Measurements from ENCODE around the gene PTPN23. TPM values are rescaled to one million over a fixed set of nuclear protein-coding genes. Genes with fewer than 3 reads are reported as not detected.

PTPN23 gene
- total RNA-seq, 1 donor, result 30.0 TPM

DNA sequence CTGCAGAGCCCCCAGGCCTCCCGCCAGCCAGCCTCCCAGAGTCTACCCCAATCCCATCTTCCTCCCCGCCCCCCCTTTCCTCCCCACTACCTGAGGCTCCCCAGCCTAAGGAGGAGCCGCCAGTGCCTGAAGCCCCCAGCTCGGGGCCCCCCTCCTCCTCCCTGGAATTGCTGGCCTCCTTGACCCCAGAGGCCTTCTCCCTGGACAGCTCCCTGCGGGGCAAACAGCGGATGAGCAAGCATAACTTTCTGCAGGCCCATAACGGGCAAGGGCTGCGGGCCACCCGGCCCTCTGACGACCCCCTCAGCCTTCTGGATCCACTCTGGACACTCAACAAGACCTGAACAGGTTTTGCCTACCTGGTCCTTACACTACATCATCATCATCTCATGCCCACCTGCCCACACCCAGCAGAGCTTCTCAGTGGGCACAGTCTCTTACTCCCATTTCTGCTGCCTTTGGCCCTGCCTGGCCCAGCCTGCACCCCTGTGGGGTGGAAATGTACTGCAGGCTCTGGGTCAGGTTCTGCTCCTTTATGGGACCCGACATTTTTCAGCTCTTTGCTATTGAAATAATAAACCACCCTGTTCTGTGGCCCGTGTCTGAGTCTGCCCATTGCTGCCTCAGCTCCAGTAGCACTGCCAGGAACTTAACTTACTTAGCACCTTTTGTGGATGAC lies 32.2 kb downstream of the PTPN23 start:
- no peaks in the 10 kb centered on the region for H3K4me1 ChIP-seq (ENCODE audit: insufficient read depth, low read length)
- peaks cover 7% of the 10 kb centered on the region for H4K20me1 ChIP-seq (ENCODE audit: insufficient read depth, low read length)
- no peaks in the 10 kb centered on the region for H3K27me3 ChIP-seq (ENCODE audit: insufficient read depth, low read length)
- H3K36me3 ChIP-seq (ENCODE audit: insufficient read depth, low read length), result peaks cover 46% of the 10 kb centered on the region
- H2AFZ ChIP-seq (ENCODE audit: low read length), result no peak overlapping the region
- DNase-seq (ENCODE audit: insufficient read length, low spot score, missing footprints), result peak; percentile 81
- H3K79me2 ChIP-seq (ENCODE audit: insufficient read depth, low read length), result no peaks in the 10 kb centered on the region
- TF ChIP-seq, protein P1, sequence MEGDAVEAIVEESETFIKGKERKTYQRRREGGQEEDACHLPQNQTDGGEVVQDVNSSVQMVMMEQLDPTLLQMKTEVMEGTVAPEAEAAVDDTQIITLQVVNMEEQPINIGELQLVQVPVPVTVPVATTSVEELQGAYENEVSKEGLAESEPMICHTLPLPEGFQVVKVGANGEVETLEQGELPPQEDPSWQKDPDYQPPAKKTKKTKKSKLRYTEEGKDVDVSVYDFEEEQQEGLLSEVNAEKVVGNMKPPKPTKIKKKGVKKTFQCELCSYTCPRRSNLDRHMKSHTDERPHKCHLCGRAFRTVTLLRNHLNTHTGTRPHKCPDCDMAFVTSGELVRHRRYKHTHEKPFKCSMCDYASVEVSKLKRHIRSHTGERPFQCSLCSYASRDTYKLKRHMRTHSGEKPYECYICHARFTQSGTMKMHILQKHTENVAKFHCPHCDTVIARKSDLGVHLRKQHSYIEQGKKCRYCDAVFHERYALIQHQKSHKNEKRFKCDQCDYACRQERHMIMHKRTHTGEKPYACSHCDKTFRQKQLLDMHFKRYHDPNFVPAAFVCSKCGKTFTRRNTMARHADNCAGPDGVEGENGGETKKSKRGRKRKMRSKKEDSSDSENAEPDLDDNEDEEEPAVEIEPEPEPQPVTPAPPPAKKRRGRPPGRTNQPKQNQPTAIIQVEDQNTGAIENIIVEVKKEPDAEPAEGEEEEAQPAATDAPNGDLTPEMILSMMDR (IDR thresholded peaks at IDR 0.05; ENCODE audit: extremely low read depth, low read depth, low read length), result peak; percentile 27
- no peak overlapping the region for H3K4me3 ChIP-seq (ENCODE audit: insufficient read depth, low read length)
- no peak overlapping the region for H3K4me2 ChIP-seq (ENCODE audit: insufficient read depth, low read length)
- H3K9me3 ChIP-seq (ENCODE audit: low read depth, low read length), result no peaks in the 10 kb centered on the region
- H3K27ac ChIP-seq (ENCODE audit: low read depth, low read length), result no peak overlapping the region

DNA sequence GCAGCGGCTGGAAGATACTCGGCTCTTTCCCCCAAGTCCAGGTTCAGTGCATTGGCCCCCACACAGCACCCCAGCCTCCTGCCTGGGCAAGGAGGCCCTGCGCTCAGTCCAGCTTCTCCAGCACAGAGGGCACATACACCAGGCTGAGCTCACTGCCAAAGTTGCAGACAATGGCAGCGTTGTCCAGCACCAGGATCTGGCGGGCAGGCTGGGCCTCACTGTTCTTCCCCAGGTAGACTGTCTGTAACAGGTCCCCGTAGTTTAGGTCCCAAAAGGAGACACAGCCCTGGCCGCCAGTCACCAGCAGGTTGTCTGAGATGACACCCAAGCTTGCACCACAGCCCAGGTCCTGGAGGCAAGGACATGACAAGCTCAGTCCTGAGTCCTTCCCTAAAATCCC lies 32.9 kb downstream of the PTPN23 start:
- TF ChIP-seq, protein P1 (IDR thresholded peaks at IDR 0.05; ENCODE audit: extremely low read depth, low read depth, low read length), result no peak
- Histone ChIP-seq H3K4me1 (ENCODE audit: insufficient read depth, low read length) (no peaks in the 10 kb centered on the region), H4K20me1 (ENCODE audit: insufficient read depth, low read length) (peaks cover 7% of the 10 kb centered on the region), H2AFZ (ENCODE audit: low read length) (no peak overlapping the region), H3K79me2 (ENCODE audit: insufficient read depth, low read length) (no peaks in the 10 kb centered on the region), H3K4me3 (ENCODE audit: insufficient read depth, low read length) (no peak overlapping the region), H3K27me3 (ENCODE audit: insufficient read depth, low read length) (no peaks in the 10 kb centered on the region), H3K9me3 (ENCODE audit: low read depth, low read length) (no peaks in the 10 kb centered on the region), H3K4me2 (ENCODE audit: insufficient read depth, low read length) (no peak overlapping the region), H3K36me3 (ENCODE audit: insufficient read depth, low read length) (peaks cover 39% of the 10 kb centered on the region), H3K27ac (ENCODE audit: low read depth, low read length) (no peak overlapping the region)
- DNase-seq (ENCODE audit: insufficient read length, low spot score, missing footprints), result peak; percentile 88

- Histone ChIP-seq H3K27ac (ENCODE audit: low read depth, low read length) (no peak overlapping the region), H3K27me3 (ENCODE audit: insufficient read depth, low read length) (no peaks in the 10 kb centered on the region), H3K4me2 (ENCODE audit: insufficient read depth, low read length) (no peak overlapping the region), H2AFZ (ENCODE audit: low read length) (no peak overlapping the region), H3K4me3 (ENCODE audit: insufficient read depth, low read length) (no peak overlapping the region), H3K79me2 (ENCODE audit: insufficient read depth, low read length) (no peaks in the 10 kb centered on the region), H3K9me3 (ENCODE audit: low read depth, low read length) (no peaks in the 10 kb centered on the region), H3K36me3 (ENCODE audit: insufficient read depth, low read length) (peaks cover 39% of the 10 kb centered on the region), H4K20me1 (ENCODE audit: insufficient read depth, low read length) (peaks cover 7% of the 10 kb centered on the region), H3K4me1 (ENCODE audit: insufficient read depth, low read length) (no peaks in the 10 kb centered on the region)
- DNase-seq (ENCODE audit: insufficient read length, low spot score, missing footprints), result peak; percentile 87
- TF ChIP-seq, protein P1 (IDR thresholded peaks at IDR 0.05; ENCODE audit: extremely low read depth, low read depth, low read length), result no peak
Observed at GRCh38 chr3:47414161-47414564, 33.3 kb downstream of the PTPN23 start.

DNA sequence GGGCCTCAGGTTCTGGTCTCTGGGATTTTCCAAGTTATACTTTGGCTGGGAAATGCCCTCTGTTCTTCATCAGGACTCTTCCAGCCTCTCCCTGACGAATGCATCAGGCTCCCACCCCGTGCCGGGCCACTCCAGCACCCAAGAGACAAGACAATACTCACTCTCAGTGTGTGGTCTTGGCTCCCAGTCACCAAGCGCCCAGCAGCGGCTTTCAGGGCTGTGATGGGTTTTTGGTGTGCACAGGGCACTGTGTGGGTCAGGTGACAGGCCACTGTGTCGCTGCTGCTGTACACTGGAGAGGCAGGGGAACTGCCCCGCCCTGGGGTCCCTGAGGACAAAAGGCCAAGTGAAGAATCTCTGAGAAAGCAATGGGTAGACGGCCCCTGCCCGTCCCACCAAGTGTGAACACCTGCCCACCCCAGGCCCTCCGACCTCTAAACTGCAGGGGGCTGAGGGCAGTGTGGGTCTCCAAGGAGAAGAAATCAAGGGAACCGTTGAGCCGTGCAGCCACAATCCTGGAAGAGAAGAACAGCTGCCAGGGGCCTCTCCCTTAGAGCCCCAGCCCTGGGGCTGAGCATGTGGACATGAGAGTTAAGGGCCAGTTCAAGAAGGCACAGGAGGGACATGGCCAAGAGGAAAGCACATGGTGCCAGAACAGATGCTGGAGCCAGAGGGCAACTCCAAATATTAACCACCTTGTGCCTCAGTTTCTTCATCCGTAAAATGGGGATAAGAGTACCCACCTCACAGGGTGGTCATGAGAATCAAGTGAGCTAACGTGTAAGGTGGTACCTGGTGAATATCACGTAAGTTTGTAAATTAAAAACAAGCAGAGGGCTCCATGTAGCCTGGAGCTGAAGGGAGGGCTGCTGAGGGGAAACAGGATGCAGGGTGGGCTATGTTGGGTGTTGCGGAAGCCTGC lies 34.1 kb downstream of the PTPN23 start:
- Histone ChIP-seq H3K27me3 (ENCODE audit: insufficient read depth, low read length) (no peaks in the 10 kb centered on the region), H3K27ac (ENCODE audit: low read depth, low read length) (no peak overlapping the region), H3K9me3 (ENCODE audit: low read depth, low read length) (no peaks in the 10 kb centered on the region), H3K4me2 (ENCODE audit: insufficient read depth, low read length) (no peak overlapping the region), H3K4me1 (ENCODE audit: insufficient read depth, low read length) (no peaks in the 10 kb centered on the region), H4K20me1 (ENCODE audit: insufficient read depth, low read length) (peaks cover 7% of the 10 kb centered on the region), H3K79me2 (ENCODE audit: insufficient read depth, low read length) (no peaks in the 10 kb centered on the region), H3K4me3 (ENCODE audit: insufficient read depth, low read length) (no peak overlapping the region), H2AFZ (ENCODE audit: low read length) (no peak overlapping the region), H3K36me3 (ENCODE audit: insufficient read depth, low read length) (peaks cover 40% of the 10 kb centered on the region)
- TF ChIP-seq, protein P1 (IDR thresholded peaks at IDR 0.05; ENCODE audit: extremely low read depth, low read depth, low read length), result no peak
- peak; percentile 90 for DNase-seq (ENCODE audit: insufficient read length, low spot score, missing footprints)

All from osteoblast (primary cell).